GM12875 (cell line): Measurements from ENCODE around the gene MYZAP.

Source experiments
- H3K4me3 ChIP-seq: one replicate; pipeline ENCODE4 v1.5.1; 2011; ENCODE audit warnings: low read depth, low read length, control low read depth
- CTCF ChIP-seq: IDR thresholded peaks from 2 replicates; pipeline ENCODE4 v1.5.1; 2011; ENCODE audit warnings: low read depth, mild to moderate bottlenecking, control low read depth, inconsistent platforms, low read length, moderate library complexity, borderline replicate concordance; ENCODE audit not compliant: insufficient read depth

The MYZAP gene

GRCh38 chr15:57589754-57590153 is 1.9 kb upstream of the MYZAP start:
- TF ChIP-seq CTCF = no peak
- no peak overlapping the region for H3K4me3 ChIP-seq

- H3K4me3 ChIP-seq = no peak overlapping the region
- no peak for TF ChIP-seq CTCF
Measured at GRCh38 chr15:57591237-57591821, 375 bp upstream of the MYZAP start.

GRCh38 chr15:57592426-57592825 is 722 bp downstream of the MYZAP start:
- H3K4me3 ChIP-seq = no peak overlapping the region
- TF ChIP-seq CTCF = no peak

- no peak for TF ChIP-seq CTCF
Measured at GRCh38 chr15:57592836-57593420, 1.2 kb downstream of the MYZAP start.

GRCh38 chr15:57594479-57594878 is 2.8 kb downstream of the MYZAP start:
- no peak overlapping the region for H3K4me3 ChIP-seq
- no peak for TF ChIP-seq CTCF

More at GRCh38 chr15:57592836-57593420, 1.2 kb downstream of the MYZAP start:
- no peak overlapping the region for H3K4me3 ChIP-seq

GRCh38 chr15:57595011-57595866 is 3.5 kb downstream of the MYZAP start:
- H3K4me3 ChIP-seq = no peak overlapping the region
- no peak for TF ChIP-seq CTCF

- no peak overlapping the region for H3K4me3 ChIP-seq
- TF ChIP-seq CTCF = no peak
Measured at GRCh38 chr15:57596301-57596855, 4.7 kb downstream of the MYZAP start.
